ENCODE measurements around the gene ZNF462. TPM values are rescaled to one million over a fixed set of nuclear protein-coding genes. Genes with fewer than 3 reads are reported as not detected.
"Not testable (repeated sequence)": the region's sequence is repeated elsewhere in the genome, so short reads cannot be mapped to it uniquely, and the experiment has no call there.

ZNF462 gene
- total RNA-seq, 1 donor from 2014 or later = 29.2 TPM

- DNase-seq = no peak
- H3K4me1 ChIP-seq = peaks cover 51% of the 10 kb centered on the region
- no peak overlapping the region for H3K4me3 ChIP-seq
- H3K9me3 ChIP-seq (replicated peaks) = no peaks in the 10 kb centered on the region
- peak overlapping the region; percentile 19 for H3K27ac ChIP-seq (replicated peaks)
- no peak for TF ChIP-seq CTCF (IDR thresholded peaks at IDR 0.05; ENCODE audit: borderline replicate concordance)
- intact Hi-C loops (cut with micrococcal nuclease) = no loop called here
- H3K36me3 ChIP-seq = no peaks in the 10 kb centered on the region
- H3K27me3 ChIP-seq (ENCODE audit: low read depth) = no peaks in the 10 kb centered on the region
Observed at GRCh38 chr9:106892632-106893031, 29.7 kb downstream of the ZNF462 start.

- H3K9me3 ChIP-seq (replicated peaks) = no peaks in the 10 kb centered on the region
- H3K4me1 ChIP-seq = peaks cover 55% of the 10 kb centered on the region
- no peak for TF ChIP-seq CTCF (IDR thresholded peaks at IDR 0.05; ENCODE audit: borderline replicate concordance)
- no peak overlapping the region for H3K4me3 ChIP-seq
- no peaks in the 10 kb centered on the region for H3K36me3 ChIP-seq
- intact Hi-C loops (cut with micrococcal nuclease) = no loop called here
- no peak for DNase-seq
- no peaks in the 10 kb centered on the region for H3K27me3 ChIP-seq (ENCODE audit: low read depth)
- peak overlapping the region; percentile 19 for H3K27ac ChIP-seq (replicated peaks)
Observed at GRCh38 chr9:106893088-106893487, 30.1 kb downstream of the ZNF462 start.

DNA sequence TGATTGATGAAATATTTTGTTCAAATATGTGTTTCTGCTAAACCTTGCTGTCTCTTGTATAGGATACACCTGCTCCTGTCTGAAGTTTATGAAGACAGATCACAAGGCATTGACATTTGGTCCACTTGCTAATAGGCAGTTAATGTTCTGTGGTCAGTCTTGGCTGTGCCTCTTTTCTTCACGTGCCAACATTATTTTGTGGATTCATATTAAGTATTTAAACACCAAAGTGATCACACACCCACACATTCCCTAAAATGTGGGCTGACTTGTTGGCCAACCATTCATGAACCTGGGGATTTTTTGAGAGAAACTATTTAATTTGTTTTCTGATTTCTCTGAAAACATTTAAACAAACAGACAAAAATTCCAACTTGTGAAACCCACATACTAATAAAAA, 33.7 kb downstream of the ZNF462 start:
- H3K27me3 ChIP-seq (ENCODE audit: low read depth) = no peaks in the 10 kb centered on the region
- no peak for DNase-seq
- no peak overlapping the region for H3K27ac ChIP-seq (replicated peaks)
- H3K4me1 ChIP-seq = peaks cover 38% of the 10 kb centered on the region
- no peaks in the 10 kb centered on the region for H3K36me3 ChIP-seq
- no peak for TF ChIP-seq CTCF (IDR thresholded peaks at IDR 0.05; ENCODE audit: borderline replicate concordance)
- peaks cover 15% of the 10 kb centered on the region for H3K9me3 ChIP-seq (replicated peaks)
- no peak overlapping the region for H3K4me3 ChIP-seq
- intact Hi-C loops (cut with micrococcal nuclease) = no loop called here

GRCh38 chr9:106897236-106897635, 34.3 kb downstream of the ZNF462 start:
- DNase-seq = no peak
- peaks cover 32% of the 10 kb centered on the region for H3K4me1 ChIP-seq
- no peak overlapping the region for H3K4me3 ChIP-seq
- no peaks in the 10 kb centered on the region for H3K36me3 ChIP-seq
- peak overlapping the region; percentile 7 for H3K27ac ChIP-seq (replicated peaks)
- no peak for TF ChIP-seq CTCF (IDR thresholded peaks at IDR 0.05; ENCODE audit: borderline replicate concordance)
- H3K9me3 ChIP-seq (replicated peaks) = peaks cover 20% of the 10 kb centered on the region
- intact Hi-C loops (cut with micrococcal nuclease) = no loop called here
- no peaks in the 10 kb centered on the region for H3K27me3 ChIP-seq (ENCODE audit: low read depth)

DNA sequence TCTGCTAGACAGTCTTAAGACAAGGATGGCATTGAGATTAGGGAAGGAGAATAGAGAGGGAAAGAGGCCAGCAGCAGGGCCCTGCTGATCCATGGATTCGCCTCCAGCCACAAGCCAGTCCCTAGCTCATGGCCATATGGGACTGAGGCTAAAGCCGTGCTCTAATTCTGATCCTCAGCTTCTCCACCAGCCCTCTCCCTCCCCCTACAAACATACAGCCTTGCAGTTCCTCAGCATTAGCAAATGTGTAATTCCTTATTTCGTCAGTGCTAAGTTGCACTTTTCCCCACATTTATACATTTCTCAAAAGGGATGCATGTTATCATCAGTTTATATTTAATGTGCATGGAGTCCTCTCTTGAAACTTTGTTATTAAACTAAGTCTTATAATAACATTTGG, 34.8 kb downstream of the ZNF462 start:
- H3K36me3 ChIP-seq = no peaks in the 10 kb centered on the region
- no peak for DNase-seq
- peaks cover 29% of the 10 kb centered on the region for H3K4me1 ChIP-seq
- H3K4me3 ChIP-seq = no peak overlapping the region
- intact Hi-C loops (cut with micrococcal nuclease) = no loop called here
- H3K27ac ChIP-seq (replicated peaks) = peak overlapping the region; percentile 7
- H3K9me3 ChIP-seq (replicated peaks) = peaks cover 26% of the 10 kb centered on the region
- TF ChIP-seq CTCF (IDR thresholded peaks at IDR 0.05; ENCODE audit: borderline replicate concordance) = no peak
- no peaks in the 10 kb centered on the region for H3K27me3 ChIP-seq (ENCODE audit: low read depth)

GRCh38 chr9:106900523-106900922, 37.6 kb downstream of the ZNF462 start:
- H3K36me3 ChIP-seq; DNase-seq; intact Hi-C loops (cut with micrococcal nuclease); H3K27me3 ChIP-seq (ENCODE audit: low read depth); H3K4me3 ChIP-seq; H3K27ac ChIP-seq (replicated peaks): not testable (repeated sequence)
- Histone ChIP-seq H3K4me1 (peaks cover 18% of the 10 kb centered on the region), H3K9me3 (replicated peaks) (peaks cover 37% of the 10 kb centered on the region)
